Adrenal gland (tissue), 5 donors: ENCODE data around the gene TMEM94.

Source experiments
- POLR2A ChIP-seq, 2 donors: fragments of 450-650 bp; IDR thresholded peaks; one replicate each; pipeline ENCODE4 v1.6.1; 2017; ENCODE audit warnings: antibody characterized with exemption in 2 of 2, mild to moderate bottlenecking in 2 of 2, moderate library complexity in 1 of 2
- TF ChIP-seq, protein P1 (sequence below), 6 experiments: fragments of 450-650 bp in 4 of 6; fragments of 200-600 bp in 2 of 6; sonication (generic) in 1 of 6; IDR thresholded peaks; 1 replicate in 5 of 6; 2 replicates in 1 of 6; pipeline versions ENCODE4 v1.5.1 to v1.8.0; 2016 to 2021; ENCODE audit warnings: antibody characterized with exemption in 6 of 6, mild to moderate bottlenecking in 2 of 6, moderate library complexity in 1 of 6
- donor health status: DM: no; HTN: no; CAD: no.

DNA sequence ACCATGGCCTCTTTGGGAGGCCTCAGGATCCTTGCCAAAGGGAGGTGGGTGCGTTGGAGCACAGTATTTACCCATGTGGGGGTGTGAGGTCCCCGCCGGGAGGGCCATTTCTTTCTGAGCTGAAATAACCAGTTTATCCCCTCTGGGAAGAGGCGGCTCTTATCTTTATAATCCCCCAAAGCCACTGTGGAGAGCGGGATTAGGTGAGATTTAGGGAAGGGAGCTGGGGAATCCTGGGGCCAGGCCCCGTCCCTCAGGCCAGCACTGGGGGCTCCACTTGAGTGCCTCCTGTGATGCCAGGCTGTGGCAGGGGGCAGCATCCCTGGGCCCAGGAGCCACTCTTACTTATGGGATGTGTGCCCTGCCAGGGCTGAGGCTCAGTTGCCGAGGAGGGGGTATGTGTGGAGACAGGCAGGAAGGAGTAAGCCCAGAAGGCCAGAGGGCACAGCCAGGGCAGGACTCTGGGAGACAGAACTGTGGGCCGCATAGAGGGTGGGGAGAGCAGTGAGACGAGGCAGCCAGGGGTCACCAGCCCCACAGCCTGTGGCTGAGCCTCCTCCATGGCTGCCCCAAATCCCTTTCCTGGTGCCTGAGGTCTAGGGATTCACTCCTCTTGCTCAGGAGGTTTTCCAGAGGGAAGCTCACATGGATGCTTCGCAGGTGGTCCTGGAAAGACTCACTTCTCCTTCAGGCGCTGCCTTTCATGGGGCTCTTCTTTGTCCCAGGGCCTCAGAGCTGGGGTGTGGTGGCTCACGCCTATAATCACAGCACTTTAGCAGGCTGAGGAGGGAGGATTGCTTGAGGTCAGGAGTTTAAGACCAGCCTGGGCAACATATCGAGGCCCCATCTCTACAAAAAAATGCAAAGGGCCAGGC is 25.0 kb downstream of the TMEM94 start:
- TF ChIP-seq, protein P1, sequence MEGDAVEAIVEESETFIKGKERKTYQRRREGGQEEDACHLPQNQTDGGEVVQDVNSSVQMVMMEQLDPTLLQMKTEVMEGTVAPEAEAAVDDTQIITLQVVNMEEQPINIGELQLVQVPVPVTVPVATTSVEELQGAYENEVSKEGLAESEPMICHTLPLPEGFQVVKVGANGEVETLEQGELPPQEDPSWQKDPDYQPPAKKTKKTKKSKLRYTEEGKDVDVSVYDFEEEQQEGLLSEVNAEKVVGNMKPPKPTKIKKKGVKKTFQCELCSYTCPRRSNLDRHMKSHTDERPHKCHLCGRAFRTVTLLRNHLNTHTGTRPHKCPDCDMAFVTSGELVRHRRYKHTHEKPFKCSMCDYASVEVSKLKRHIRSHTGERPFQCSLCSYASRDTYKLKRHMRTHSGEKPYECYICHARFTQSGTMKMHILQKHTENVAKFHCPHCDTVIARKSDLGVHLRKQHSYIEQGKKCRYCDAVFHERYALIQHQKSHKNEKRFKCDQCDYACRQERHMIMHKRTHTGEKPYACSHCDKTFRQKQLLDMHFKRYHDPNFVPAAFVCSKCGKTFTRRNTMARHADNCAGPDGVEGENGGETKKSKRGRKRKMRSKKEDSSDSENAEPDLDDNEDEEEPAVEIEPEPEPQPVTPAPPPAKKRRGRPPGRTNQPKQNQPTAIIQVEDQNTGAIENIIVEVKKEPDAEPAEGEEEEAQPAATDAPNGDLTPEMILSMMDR (IDR thresholded peaks at IDR 0.05), result no peak
- TF ChIP-seq POLR2A (IDR thresholded peaks at IDR 0.05), result no peak
